Medulla oblongata (tissue), 1 donor: ENCODE data around the gene ARAP1.

Source experiments
- DNase-seq: peaks from one replicate; pipeline ENCODE4 v3.0.0-alpha.2; 2015; ENCODE audit errors: extremely low spot score

ARAP1 gene

GRCh38 chr11:72668629-72669347, 83.4 kb downstream of the ARAP1 start:
- no peak for DNase-seq

GRCh38 chr11:72665911-72666472, 86.2 kb downstream of the ARAP1 start:
- DNase-seq: no peak

GRCh38 chr11:72662036-72662435, 90.2 kb downstream of the ARAP1 start:
- DNase-seq: no peak

GRCh38 chr11:72661486-72661885, 90.7 kb downstream of the ARAP1 start:
- no peak for DNase-seq

GRCh38 chr11:72658989-72659640, 93.1 kb downstream of the ARAP1 start:
- no peak for DNase-seq

- no peak for DNase-seq
These were observed 94.7 kb downstream of the ARAP1 start for GRCh38 chr11:72657411-72658100.

GRCh38 chr11:72655896-72656464, 96.2 kb downstream of the ARAP1 start:
- no peak for DNase-seq

- no peak for DNase-seq
These were observed 97.2 kb downstream of the ARAP1 start for GRCh38 chr11:72655014-72655413.

GRCh38 chr11:72653649-72654048, 98.6 kb downstream of the ARAP1 start:
- no peak for DNase-seq

GRCh38 chr11:72652873-72653630, 99.2 kb downstream of the ARAP1 start:
- DNase-seq: no peak

GRCh38 chr11:72652133-72652532, 100.1 kb downstream of the ARAP1 start:
- no peak for DNase-seq

GRCh38 chr11:72649215-72649976, 102.8 kb downstream of the ARAP1 start:
- DNase-seq: no peak

GRCh38 chr11:72648384-72649136, 103.6 kb downstream of the ARAP1 start:
- DNase-seq: no peak

GRCh38 chr11:72647882-72648281, 104.3 kb downstream of the ARAP1 start:
- no peak for DNase-seq

- DNase-seq: no peak
These were observed 105.7 kb downstream of the ARAP1 start for GRCh38 chr11:72646472-72646871.

GRCh38 chr11:72646024-72646423, 106.2 kb downstream of the ARAP1 start:
- DNase-seq: no peak

GRCh38 chr11:72643547-72643946, 108.7 kb downstream of the ARAP1 start:
- no peak for DNase-seq

GRCh38 chr11:72642884-72643522, 109.2 kb downstream of the ARAP1 start:
- DNase-seq: peak; percentile 42
